ENCODE results near the gene JMJD1C.

The JMJD1C gene

DNA sequence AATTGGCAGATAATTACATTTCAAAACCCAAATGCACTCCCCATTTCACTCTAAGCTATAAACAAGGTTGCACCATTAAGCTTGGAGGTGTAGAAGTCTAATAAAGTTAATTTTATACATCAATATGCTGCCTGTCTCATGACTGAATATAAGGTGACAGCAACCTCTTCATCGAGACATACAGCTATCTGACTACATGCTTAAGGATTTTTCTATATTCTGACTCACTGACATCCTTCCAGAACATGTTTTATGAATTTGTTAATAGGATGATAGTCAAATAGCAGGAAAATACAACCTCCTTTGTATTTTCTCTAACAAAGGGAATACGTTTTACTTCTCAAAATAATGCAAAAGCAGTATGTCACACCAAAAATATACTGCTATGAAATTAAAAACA, 256.1 kb downstream of the JMJD1C start:
- no peak for DNase-seq

DNA sequence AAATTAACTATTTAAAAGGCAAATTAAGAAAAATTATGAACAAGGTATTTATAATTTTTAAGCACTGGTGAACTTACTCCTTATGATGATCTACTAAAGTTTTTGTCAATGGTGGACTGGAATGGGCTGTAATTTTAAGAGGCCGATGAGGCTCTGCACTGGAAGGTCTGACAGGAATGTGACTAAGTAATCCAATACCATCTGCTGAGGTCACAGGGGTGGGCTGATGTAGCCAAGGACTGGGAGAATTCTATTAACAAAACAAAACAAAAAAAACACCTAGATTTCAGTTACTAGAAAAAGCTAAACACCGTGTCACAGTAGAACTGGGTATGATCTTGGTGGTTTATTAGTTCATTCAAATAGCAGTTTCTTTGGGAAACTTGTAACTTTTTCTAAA, 256.8 kb downstream of the JMJD1C start:
- DNase-seq: no peak

GRCh38 chr10:63206997-63207811, 258.6 kb downstream of the JMJD1C start:
- no peak for DNase-seq

DNA sequence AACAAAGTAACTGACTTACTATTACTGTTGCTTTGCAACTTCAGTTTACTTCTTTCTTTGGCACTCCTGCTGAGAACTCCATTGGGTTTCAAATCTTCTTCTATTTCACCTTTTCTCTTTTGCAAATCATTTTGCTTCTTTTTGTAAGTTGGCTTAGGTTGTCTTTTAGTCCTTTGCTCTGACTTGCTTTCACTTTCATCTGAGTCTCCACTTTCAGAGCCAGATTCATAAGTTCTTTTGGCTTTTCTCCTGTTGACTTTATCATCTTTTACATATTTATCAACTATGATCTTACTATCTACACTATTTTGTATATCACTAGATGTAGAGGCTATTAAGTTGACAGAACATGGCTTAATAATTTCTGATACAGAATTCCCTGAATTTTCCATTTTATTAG, 259.2 kb downstream of the JMJD1C start:
- no peak for DNase-seq

DNA sequence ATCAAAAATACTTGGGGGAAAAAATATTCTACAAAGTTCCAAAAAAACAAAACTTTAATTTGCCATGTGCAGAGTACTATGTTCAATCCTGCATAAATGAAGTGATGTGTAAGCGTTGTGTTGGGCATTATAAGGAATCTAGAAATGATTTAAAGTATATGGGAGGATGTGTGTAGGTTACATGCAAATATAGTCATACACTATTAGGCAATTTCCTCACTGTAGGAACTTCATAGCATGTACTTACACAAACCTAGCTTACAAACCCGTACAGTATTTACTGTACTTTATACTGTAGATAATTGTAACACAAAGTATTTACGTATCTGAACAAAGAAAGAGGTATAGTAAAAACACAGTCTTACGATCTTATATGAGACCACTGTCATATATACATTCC, 260.4 kb downstream of the JMJD1C start:
- no peak for DNase-seq

- no peak for DNase-seq
These were observed 260.9 kb downstream of the JMJD1C start for GRCh38 chr10:63204667-63205391.

DNA sequence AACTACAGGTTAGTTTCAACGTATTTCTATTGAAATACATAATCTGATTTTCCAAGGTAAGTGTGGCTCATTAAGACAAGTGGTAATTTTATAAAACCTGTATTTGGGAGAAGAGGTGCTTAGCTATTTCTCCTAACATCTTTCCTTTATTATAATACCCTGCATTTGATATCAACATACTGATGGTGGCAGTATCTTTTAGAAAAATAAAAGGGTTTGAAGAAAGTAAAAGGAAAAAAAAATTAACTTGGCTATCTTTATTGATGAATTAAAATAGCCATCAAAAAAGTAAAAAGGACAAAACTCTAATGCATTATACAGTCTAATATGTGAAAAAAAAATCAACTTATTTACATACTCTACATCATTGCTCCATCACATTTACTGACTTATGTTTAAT, 264.7 kb downstream of the JMJD1C start:
- DNase-seq: no peak

DNA sequence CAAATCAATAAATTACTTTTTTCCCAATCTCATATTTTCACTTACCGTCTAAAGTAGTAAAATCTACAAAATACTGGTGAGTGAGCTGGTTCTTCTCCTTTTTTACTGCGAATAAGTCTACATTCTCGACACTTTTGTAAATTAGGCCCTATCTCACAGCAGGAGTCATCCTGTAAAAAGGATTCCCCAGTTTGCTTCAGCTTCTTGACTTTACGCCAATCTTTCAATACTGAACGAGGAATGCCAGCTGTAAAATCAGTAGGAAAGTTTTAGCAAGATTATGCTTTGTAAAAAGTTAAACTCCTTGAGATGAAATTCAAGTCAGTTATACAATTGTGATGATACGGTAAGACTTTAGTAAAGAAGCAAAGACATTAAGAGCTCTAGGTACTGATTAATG, 265.3 kb downstream of the JMJD1C start:
- no peak for DNase-seq

- DNase-seq: no peak
These were observed 266.1 kb downstream of the JMJD1C start for GRCh38 chr10:63199716-63200115.

- DNase-seq: no peak
These were observed 268.3 kb downstream of the JMJD1C start for GRCh38 chr10:63197344-63198092.

GRCh38 chr10:63192826-63193225, 273.0 kb downstream of the JMJD1C start:
- no peak for DNase-seq

GRCh38 chr10:63175534-63175933, 290.2 kb downstream of the JMJD1C start:
- DNase-seq: no peak

GRCh38 chr10:63173468-63174232, 292.1 kb downstream of the JMJD1C start:
- no peak for DNase-seq

GRCh38 chr10:63171926-63172325, 293.9 kb downstream of the JMJD1C start:
- DNase-seq: no peak

DNA sequence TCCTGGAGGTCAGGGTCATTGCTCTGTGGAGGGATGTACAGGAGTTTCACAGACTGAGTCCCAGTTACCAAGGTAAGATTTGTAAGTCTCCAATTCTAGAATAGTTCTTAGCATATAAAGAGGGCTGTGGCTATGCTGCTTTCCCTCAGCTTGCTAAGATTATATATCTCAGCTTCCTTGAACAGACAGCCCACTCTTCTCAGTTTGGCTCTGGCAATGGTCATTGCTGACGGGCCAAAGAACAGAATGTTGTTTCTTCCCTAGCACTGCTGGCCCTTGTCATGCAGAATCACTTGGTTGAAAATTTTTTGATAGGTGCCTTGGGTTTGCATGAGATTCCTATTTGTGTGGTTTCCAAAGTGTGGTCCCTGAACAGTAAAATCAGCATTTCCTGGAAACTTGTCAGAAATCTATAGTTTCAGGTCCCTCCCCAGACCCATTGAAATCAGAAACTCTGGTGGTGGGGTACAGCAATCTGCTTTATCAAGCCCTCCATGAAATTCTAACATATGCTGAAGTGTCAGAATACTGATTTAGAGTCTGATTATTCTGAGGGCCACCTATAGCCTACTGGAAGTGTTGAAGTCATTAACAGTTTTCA, 294.4 kb downstream of the JMJD1C start:
- DNase-seq: no peak

GRCh38 chr10:63169624-63170023, 296.2 kb downstream of the JMJD1C start:
- no peak for DNase-seq

DNA sequence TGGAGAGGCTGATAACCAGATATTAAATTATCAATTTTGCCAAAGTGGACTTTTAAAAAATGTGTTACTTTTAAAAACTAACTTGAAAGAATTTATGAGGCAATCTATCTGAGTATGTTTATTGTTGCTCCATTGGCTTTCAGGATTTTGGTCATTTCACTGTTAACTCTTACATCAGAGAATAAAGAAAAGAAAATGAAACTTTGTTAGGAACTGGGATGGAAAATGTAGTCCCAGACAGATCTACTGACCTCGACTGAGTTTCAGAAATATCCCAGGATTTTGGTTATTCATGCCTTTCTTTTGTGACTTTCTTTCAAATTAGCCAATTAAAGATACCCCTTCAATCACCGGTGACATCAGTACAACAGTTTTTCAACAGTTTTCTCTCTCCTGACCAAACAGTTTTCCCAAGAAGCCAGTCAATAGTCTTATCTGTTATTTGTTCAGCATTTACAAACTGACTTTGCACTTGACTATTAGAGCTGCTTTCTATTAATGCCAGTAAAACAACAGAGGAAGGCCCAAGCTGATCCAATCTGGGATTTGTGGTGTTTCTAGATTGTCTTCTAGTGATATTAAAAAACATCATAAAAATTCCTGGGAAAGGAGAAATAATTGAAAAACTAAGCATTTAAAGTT, 296.8 kb downstream of the JMJD1C start:
- no peak for DNase-seq

DNA sequence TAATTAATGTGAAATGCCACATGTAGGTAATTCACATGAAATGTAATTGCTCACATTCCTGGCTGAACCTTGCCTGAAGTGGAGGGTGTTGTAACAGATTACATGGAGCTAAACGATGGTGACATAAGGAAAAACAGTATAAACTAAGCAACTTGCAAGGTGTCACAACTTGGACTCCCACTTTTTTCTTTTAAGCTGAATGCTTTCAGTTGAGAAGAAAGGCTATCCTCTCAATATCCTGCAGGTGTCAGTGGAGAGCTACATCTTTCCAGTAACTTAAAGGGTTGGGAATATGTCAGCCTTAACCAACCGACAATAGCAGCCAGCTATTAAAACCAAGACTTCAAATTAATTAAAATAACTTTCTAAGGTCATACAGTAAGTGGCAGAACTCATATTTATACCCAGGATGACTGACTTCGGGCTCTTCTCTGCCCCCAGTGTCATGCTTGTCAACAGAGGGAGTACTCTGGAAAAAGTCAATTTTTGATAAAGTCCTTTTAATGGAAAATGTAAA, 299.0 kb downstream of the JMJD1C start:
- DNase-seq: no peak

DNA sequence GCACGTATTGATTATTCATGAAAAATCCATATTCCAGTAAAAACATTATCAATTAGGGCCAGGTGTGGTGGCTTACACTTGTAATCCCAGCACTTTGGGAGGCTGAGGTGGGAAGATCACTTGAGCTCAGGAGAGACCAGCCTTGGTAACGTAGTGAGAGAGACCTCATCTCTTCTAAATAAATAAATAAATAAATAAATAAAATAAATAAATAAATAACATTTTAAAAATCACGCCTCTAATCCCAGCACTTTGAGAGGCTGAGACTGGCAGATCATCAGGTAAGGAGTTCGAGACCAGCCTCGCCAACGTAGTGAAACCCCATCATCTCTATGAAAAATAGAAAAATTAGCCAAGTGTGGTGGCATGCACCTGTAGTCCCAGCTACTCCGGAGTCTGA, 300.5 kb downstream of the JMJD1C start:
- DNase-seq: no peak

DNA sequence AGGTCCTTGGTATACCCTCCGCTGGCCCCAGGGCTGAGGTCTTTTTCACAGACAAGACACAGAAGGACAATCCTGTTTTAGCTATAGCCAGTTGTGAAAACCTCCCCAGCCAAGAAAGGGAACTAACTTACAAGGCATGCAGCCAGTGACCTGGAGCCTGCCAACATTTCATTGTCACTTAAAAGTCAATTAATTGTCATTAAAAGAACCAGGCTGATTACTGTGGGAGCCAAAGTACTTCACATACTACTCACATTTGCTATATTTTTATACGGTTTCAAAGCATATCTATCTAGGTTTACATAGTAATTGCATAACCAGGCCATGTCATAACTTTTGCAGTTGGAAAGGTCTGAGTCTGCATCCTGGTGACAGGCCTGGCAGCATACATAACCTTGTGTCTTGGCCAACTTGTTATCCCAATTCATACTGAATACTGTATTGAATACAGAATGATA, 301.6 kb downstream of the JMJD1C start:
- DNase-seq: no peak

DNA sequence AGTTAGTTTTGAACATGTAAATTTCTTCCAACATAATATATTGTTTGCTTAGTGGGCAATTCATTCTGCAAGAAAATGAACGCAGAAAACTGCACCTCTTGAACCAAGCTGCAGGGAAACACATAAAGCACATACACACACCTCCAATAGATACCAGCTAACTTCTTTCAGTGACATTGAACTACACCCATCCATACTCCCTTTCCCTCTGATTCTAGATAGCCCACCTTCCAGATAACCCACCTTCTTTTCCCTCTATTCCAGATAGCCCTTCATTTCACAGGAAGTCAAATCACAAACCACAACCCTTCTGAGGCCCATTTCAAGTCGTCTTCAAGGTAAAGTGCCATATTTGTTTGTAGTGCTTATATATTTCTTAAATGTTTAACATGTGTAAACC, 304.2 kb downstream of the JMJD1C start:
- no peak for DNase-seq
